ES-I3 (cell line): ENCODE data around the gene KIFC1.
"Not testable (repeated sequence)": the region's sequence is repeated elsewhere in the genome, so short reads cannot be mapped to it uniquely, and the experiment has no call there.

ENCODE experiments used
- H3K36me3 ChIP-seq: 2 replicates; pipeline ENCODE4 v1.6.1; 2013; ENCODE audit warnings: mild to moderate bottlenecking, low read length, control low read depth, moderate library complexity; ENCODE audit not compliant: insufficient read depth
- H3K4me1 ChIP-seq: 2 replicates; pipeline ENCODE4 v1.6.1; 2013; ENCODE audit warnings: mild to moderate bottlenecking, control low read depth, low read length; ENCODE audit not compliant: insufficient read depth
- H3K9ac ChIP-seq: 2 replicates; pipeline ENCODE4 v1.6.1; 2013; ENCODE audit warnings: low read depth, mild to moderate bottlenecking, low read length, moderate library complexity
- H3K9me3 ChIP-seq: 2 replicates; pipeline ENCODE4 v1.6.1; 2013; ENCODE audit warnings: mild to moderate bottlenecking, low read length, moderate library complexity; ENCODE audit not compliant: control insufficient read depth, insufficient read depth

KIFC1 gene

DNA sequence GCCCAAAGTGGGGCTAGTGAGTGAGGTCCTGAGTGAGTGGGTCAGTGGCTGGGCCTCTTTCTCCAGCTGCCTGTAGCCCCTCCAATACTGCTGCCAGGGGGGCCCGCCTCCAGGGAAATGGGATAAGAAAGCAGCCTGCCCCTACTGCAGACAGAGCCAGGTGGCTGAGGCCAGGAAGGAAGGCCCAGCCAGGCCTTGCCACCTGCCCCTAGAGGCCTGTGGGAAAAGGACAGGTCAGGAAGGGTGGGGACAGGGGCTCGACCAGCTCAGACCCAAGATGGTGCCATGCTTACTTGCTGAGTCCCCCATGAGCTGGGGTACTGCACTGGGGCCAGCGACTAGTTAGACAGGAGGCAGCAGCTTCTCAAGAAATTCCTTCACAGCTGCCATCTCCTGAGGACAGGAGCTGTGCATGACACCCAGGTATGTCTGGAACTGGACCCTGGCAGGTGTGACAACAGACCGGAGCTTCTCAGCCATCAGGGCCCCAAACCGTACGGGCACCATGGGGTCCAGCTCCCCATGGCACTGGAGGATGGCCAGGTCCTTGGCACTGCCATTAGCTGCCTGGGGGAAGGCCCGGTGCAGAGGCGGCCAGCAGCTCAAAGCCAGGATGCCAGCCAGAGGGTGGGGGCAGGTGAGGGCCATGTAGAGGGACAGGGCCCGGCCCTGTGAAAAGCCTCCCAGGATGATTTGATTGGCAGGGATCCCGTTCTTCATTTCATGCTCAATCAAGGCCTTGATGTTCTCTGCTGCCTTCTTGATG is 26.2 kb upstream of the KIFC1 start:
- H3K36me3 ChIP-seq, H3K9ac ChIP-seq, H3K4me1 ChIP-seq: not testable (repeated sequence)

DNA sequence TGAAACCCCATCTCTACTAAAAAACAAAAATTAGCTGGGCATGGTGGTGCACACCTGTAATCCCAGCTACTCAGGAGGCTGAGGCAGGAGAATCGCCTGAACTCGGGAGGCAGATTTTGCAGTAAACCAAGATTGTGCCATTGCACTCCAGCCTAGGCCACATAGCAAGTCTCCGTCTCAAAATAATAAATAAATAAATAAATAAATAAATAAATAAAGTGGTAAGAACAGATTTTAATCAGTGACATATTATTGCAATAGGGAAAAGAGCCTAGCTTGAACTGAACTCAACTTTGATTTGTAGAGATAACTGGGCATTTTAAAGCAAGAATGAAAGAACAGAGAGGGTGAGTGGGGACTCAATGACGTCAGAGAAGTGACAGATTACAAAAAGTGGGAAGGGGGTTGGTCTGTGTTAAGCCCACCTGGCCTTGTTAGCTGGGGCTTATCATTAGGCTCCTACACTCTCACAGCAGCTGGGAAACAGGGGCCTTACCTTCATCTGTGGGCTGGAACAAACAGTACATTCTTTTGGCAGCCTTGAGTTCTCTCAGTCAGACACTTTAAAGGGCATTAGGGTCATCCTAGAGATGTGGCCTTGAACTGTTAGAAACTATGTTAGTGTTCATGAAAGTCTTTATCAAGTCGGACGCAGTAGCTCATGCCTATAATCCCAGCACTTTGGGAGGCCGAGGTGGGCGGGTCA is 24.5 kb upstream of the KIFC1 start:
- Histone ChIP-seq H3K36me3 (no peaks in the 10 kb centered on the region), H3K4me1 (peaks cover 4% of the 10 kb centered on the region; the same call in 1 of the 2 replicates), H3K9ac (no peak overlapping the region), H3K9me3 (no peaks in the 10 kb centered on the region)

More for the DNA sequence above, 26.2 kb upstream of the KIFC1 start:
- not testable (repeated sequence) for H3K9me3 ChIP-seq

DNA sequence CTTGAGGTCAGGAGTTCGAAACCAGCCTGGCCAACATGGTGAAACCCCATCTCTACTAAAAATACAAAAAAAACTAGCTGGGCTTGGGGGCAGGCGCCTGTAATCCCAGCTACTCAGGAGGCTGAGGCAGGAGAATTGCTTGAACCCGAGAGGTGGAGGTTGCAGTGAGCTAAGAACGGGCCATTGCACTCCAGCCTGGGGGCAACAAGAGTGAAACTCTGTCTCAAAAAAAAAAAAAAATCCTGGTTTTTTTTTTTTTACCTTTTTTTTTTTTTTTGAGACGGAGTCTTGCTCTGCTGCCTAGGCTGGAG is 24.0 kb upstream of the KIFC1 start:
- not testable (repeated sequence) for H3K9me3 ChIP-seq, H3K36me3 ChIP-seq, H3K4me1 ChIP-seq, H3K9ac ChIP-seq

DNA sequence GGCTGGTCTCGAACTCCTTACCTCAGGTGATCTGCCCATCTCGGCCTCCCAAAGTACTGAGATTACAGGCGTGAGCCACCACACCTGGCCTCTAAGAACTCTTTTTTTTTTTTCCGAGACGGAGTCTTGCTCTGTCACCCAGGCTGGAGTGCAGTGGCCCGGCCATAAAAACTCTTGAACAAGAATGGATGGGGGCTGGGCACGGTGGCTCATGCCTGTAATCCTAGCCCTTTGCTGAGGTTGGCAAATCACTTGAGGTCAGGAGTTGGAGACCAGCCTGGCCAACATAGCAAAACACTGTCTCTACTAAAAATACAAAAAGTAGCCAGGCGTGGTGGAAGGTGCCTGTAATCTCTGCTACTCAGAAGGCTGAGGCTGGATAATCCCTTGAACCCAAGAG is 19.7 kb upstream of the KIFC1 start:
- not testable (repeated sequence) for H3K9me3 ChIP-seq, H3K36me3 ChIP-seq, H3K9ac ChIP-seq
- peaks cover 22% of the 10 kb centered on the region for H3K4me1 ChIP-seq

GRCh38 chr6:33372526-33373123 is 19.0 kb upstream of the KIFC1 start:
- Histone ChIP-seq H3K9ac (no peak overlapping the region), H3K9me3 (no peaks in the 10 kb centered on the region), H3K36me3 (no peaks in the 10 kb centered on the region), H3K4me1 (peaks cover 22% of the 10 kb centered on the region)

DNA sequence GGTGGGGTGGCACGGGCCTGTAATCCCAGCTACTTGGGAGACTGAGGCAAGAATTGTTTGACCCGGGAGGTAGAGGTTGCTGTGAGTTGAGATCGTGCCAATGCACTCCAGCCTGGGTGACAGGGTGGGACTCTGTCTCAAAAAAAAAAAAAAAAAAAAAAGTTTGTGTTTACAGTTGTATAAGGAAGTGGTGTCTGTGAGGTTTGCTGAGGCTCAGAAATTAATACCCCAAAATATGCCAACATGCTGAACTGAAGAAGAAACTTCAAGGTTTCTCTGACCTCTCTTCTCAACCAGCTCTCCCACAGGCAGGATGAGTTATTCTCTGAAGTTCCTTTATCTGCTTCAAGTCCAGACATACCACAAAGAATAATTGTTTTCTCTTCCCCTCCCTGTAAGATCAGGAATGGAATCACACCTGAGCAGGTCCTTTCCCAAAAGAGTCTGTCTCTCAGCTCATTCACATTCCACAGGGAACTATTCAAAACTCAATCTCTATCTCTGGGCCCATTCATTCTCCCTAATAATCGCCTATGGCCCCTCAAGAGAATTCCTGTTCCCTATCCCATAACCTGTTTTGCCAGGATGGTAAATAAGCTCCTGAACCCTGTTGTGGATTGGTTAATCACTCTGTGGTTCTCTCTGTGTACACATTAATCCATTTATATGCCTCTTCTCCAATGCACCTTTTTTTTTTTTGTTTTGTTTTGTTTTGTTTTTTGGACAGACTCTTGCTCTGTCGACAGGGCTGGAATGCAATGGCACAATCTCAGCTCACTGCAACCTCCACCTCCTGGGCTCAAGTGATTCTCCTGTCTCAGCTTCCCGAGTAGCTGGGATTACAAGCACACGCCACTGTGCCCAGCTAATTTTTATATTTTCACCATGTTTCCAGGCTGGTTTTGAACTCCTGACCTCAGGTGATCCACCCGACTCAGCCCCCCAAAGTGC is 17.4 kb upstream of the KIFC1 start:
- Histone ChIP-seq H3K9ac (no peak overlapping the region), H3K36me3 (no peaks in the 10 kb centered on the region), H3K9me3 (no peaks in the 10 kb centered on the region), H3K4me1 (peaks cover 22% of the 10 kb centered on the region)

DNA sequence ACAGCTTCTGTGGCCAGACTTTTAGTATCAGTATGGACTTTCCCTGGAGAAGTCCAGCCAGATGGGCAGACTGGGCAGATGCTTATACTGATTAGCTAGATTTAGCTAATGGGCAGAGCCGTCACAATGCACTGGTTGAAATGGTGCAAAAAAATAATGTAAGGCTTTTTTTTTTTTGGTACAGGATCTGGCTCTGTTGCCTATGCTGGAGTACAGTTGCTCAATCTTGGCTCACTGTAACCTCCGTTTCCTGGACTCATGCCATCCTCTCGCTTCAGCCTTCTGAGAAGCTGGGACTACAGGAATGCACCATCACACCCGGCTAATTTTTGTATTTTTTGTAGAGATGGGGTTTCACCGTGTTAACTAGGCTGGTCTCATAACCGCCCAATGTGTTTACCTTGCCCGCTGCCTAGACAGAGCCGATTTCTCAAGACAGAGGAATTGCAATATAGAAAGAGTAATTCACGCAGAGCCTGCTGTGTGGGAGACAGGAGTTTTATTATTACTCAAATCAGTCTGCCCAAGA is 16.4 kb upstream of the KIFC1 start:
- no peaks in the 10 kb centered on the region for H3K9me3 ChIP-seq
- no peak overlapping the region for H3K9ac ChIP-seq
- H3K36me3 ChIP-seq = no peaks in the 10 kb centered on the region
- peaks cover 22% of the 10 kb centered on the region for H3K4me1 ChIP-seq

DNA sequence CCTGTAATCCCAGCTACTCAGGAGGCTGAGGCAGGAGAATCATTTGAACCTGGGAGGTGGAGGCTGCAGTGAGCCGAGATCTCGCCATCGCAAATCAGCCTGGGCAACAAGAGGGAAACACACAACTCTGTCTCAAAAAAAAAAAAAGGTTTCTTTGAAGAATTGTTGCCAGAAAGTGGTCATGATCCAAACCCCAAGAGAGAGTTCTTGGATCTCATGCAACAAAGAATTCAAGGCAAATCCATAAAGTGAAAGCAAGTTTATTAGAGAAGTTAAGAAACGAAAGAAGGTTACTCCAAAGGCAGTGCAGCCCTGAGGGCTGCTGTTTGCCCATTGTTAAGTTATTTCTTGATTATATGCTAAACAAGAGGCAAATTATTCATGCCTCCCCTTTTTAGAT is 14.5 kb upstream of the KIFC1 start:
- Histone ChIP-seq H3K9ac (no peak overlapping the region), H3K9me3 (no peaks in the 10 kb centered on the region), H3K4me1 (peaks cover 20% of the 10 kb centered on the region), H3K36me3 (no peaks in the 10 kb centered on the region)

DNA sequence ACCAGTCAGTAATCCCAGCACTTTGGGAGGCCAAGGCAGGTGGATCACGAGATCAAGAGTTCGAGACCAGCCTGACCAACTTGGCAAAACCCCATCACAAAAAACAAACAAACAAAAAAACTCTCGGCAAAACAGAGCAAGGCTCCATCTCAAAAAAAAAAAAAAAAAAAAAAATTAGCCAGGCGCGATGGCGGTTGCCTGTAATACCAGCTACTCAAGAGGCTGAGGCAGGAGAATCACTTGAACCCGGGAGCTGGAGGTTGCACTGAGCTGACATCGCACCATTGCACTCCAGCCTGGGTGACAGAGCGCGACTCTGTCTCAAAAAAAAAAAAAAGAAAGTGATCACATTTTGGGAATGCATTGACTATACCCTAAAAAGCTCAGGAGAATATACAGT is 12.4 kb upstream of the KIFC1 start:
- peaks cover 10% of the 10 kb centered on the region; the same call in 1 of the 2 replicates for H3K4me1 ChIP-seq
- not testable (repeated sequence) for H3K36me3 ChIP-seq, H3K9me3 ChIP-seq, H3K9ac ChIP-seq

GRCh38 chr6:33380272-33380981 is 11.2 kb upstream of the KIFC1 start:
- Histone ChIP-seq H3K4me1 (peaks cover 7% of the 10 kb centered on the region), H3K36me3 (no peaks in the 10 kb centered on the region), H3K9me3 (no peaks in the 10 kb centered on the region), H3K9ac (no peak overlapping the region)

DNA sequence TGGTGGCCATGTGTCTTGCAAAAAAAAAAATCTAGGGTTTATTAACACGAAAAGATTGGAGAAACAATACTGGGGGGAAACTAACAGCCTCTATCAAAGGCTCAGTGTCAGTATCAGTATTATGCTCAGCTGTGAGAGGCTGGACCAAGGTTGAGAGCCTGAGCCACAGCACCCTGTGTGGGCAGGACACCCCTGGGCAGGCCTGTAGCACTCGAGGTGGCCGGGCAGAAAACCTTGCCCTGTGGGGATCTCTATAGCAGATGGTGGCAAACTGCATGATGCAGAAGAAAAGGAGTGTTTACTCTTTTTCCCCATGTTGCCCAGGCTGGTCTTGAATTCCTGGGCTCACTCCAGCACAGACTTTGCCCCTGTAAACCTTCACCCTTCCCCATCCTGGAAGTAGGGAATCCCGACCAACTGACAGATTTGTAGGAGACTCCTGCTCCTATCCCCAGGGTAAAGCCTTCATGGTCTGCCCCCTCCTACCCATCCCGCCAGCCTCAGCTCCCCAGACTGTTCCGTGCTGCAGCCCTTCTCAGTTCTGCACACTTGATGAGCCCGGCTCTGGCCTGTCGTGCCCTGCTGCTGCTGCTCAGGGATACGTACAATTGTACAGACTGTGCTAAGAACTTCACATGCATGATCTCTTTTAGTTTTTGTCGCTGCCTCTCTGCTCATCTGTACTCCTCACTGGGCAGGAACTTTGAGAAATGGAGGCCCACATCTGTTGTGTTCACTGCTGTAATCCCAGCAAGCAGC is 8.0 kb upstream of the KIFC1 start:
- H3K9me3 ChIP-seq = no peaks in the 10 kb centered on the region
- no peak overlapping the region for H3K9ac ChIP-seq
- H3K4me1 ChIP-seq = peaks cover 3% of the 10 kb centered on the region; the same call in 1 of the 2 replicates
- no peaks in the 10 kb centered on the region for H3K36me3 ChIP-seq

- H3K36me3 ChIP-seq = no peaks in the 10 kb centered on the region
- H3K4me1 ChIP-seq = peaks cover 3% of the 10 kb centered on the region; the same call in 1 of the 2 replicates
- no peaks in the 10 kb centered on the region for H3K9me3 ChIP-seq
- H3K9ac ChIP-seq = no peak overlapping the region
Observed at GRCh38 chr6:33384581-33385020, 7.0 kb upstream of the KIFC1 start.

- 0 out of 2 replicates have a peak overlapping the region, but pooled peaks have one; percentile 59 for H3K9ac ChIP-seq
- H3K36me3 ChIP-seq = no peaks in the 10 kb centered on the region
- peaks cover 15% of the 10 kb centered on the region for H3K4me1 ChIP-seq
- H3K9me3 ChIP-seq = no peaks in the 10 kb centered on the region
Observed at GRCh38 chr6:33390173-33390572, 1.4 kb upstream of the KIFC1 start.
